GM12878 (cell line): Measurements from ENCODE around the gene CTNNA2. TPM values are rescaled to one million over a fixed set of nuclear protein-coding genes. Genes with fewer than 3 reads are reported as not detected.

Source experiments
- ATAC-seq: fragments of 200-7000 bp; cut with Tn5 transposase; 3 replicates; pipeline ENCODE4 v1.9.1; 2020; ENCODE audit warnings: mild to moderate bottlenecking, moderate library complexity
- BruUV-seq: library from RNA; stranded (reverse); fragments of 400-500 nt; replicated peaks from 2 replicates; lab custom pipeline; 2021; lab: Mats Ljungman, UMichigan
- CTCF ChIA-PET: fragments of 300-600 bp; sonication (Branson Sonifier 250); formaldehyde crosslinking; extraction: SDS; loops from one replicate; lab custom pipeline; 2021; ENCODE audit warnings: inconsistent platforms; lab: Yijun Ruan, JAX
- POLR2A ChIA-PET: fragments of 350-600 bp; formaldehyde crosslinking; extraction: SDS; loops from one replicate; lab custom pipeline; 2021; ENCODE audit warnings: inconsistent platforms; lab: Charles Lee
- RAD21 ChIA-PET: fragments of 300-600 bp; sonication (Branson Sonifier 250); formaldehyde crosslinking; loops from one replicate; lab custom pipeline; 2023; ENCODE audit warnings: antibody characterized with exemption; ENCODE audit not compliant: unreplicated experiment; lab: Charles Lee
- SMC1A ChIA-PET: fragments of 300-600 bp; sonication (Branson Sonifier 250); formaldehyde crosslinking; loops from one replicate; lab custom pipeline; 2023; ENCODE audit not compliant: unreplicated experiment, uncharacterized antibody; lab: Charles Lee
- DNase-seq: peaks from one replicate; pipeline ENCODE4 v3.0.0-alpha.2; 2011; ENCODE audit warnings: low read depth, low spot score
- FAIRE-seq: peaks from 3 replicates; lab custom pipeline; 2011; peaks lifted over from hg19 to GRCh38; lab: Jason Lieb, UNC
- H2AFZ ChIP-seq: 2 replicates; pipeline ENCODE4 v1.6.0; 2011; ENCODE audit warnings: low read depth, low read length, control low read depth; ENCODE audit not compliant: control insufficient read depth
- H3K27ac ChIP-seq: 2 replicates; pipeline ENCODE4 v1.5.1; 2011; ENCODE audit warnings: control low read depth; ENCODE audit not compliant: control insufficient read depth, insufficient read depth
- H3K27me3 ChIP-seq, 2 experiments: replicated peaks in 1 of 2; 2 replicates each; pipeline versions ENCODE4 v1.6.0 to v1.6.1; 2011; ENCODE audit warnings: low read length in 1 of 2; ENCODE audit not compliant: control insufficient read depth in 2 of 2, insufficient read depth in 2 of 2
- H3K36me3 ChIP-seq, 2 experiments: 2 replicates each; pipeline ENCODE4 v1.5.1; 2011; ENCODE audit warnings: low read length in 1 of 2; ENCODE audit not compliant: control insufficient read depth in 2 of 2, insufficient read depth in 2 of 2
- H3K4me1 ChIP-seq: 2 replicates; pipeline ENCODE4 v1.6.1; 2011; ENCODE audit warnings: mild to moderate bottlenecking, low read length, moderate library complexity, mixed read lengths; ENCODE audit not compliant: control insufficient read depth, insufficient read depth
- H3K4me2 ChIP-seq: 2 replicates; pipeline ENCODE4 v1.6.0; 2011; ENCODE audit warnings: control low read depth; ENCODE audit not compliant: control insufficient read depth, insufficient read depth
- H3K4me3 ChIP-seq: fragments of 200-600 bp; sonication (generic); 2 replicates; pipeline ENCODE4 v1.5.1; 2016
- H3K79me2 ChIP-seq: 2 replicates; pipeline ENCODE4 v1.6.0; 2011; ENCODE audit warnings: low read length; ENCODE audit not compliant: control insufficient read depth, insufficient read depth
- H3K9ac ChIP-seq: 2 replicates; pipeline ENCODE4 v1.8.0; 2011; ENCODE audit warnings: low read length, control low read depth, mixed read lengths; ENCODE audit not compliant: control insufficient read depth, insufficient read depth
- H3K9me3 ChIP-seq: replicated peaks from 3 replicates; pipeline ENCODE4 v1.5.1; 2011; ENCODE audit warnings: mild to moderate bottlenecking, low read length; ENCODE audit not compliant: control insufficient read depth, insufficient read depth
- H4K20me1 ChIP-seq: 2 replicates; pipeline ENCODE4 v1.6.0; 2011; ENCODE audit not compliant: control insufficient read depth, insufficient read depth
- CHD4 ChIP-seq: fragments of 200-600 bp; sonication (generic); IDR thresholded peaks from 2 replicates; pipeline ENCODE4 v1.6.1; 2016; ENCODE audit warnings: mild to moderate bottlenecking
- DPF2 ChIP-seq: fragments of 450-650 bp; IDR thresholded peaks from 2 replicates; pipeline ENCODE4 v1.6.1; 2017; ENCODE audit warnings: mild to moderate bottlenecking
- E4F1 ChIP-seq: fragments of 450-650 bp; IDR thresholded peaks from 2 replicates; pipeline ENCODE4 v1.6.1; 2018; ENCODE audit warnings: borderline replicate concordance, mild to moderate bottlenecking; ENCODE audit not compliant: partially characterized antibody
- JUND ChIP-seq: IDR thresholded peaks from 2 replicates; pipeline ENCODE4 v1.6.1; 2012; ENCODE audit warnings: low read depth, mild to moderate bottlenecking, low read length, improper control_type of control experiment, moderate library complexity
- NKRF ChIP-seq: fragments of 450-650 bp; conservative IDR thresholded peaks from 2 replicates; pipeline ENCODE4 v1.6.1; 2017; ENCODE audit warnings: mild to moderate bottlenecking, moderate library complexity
- POLR2AphosphoS2 ChIP-seq: IDR thresholded peaks from 2 replicates; pipeline ENCODE4 v1.6.1; 2011; ENCODE audit warnings: low read depth, mild to moderate bottlenecking, low read length, improper control_type of control experiment, moderate library complexity
- POU2F2 ChIP-seq: IDR thresholded peaks from 3 replicates; pipeline ENCODE4 v1.6.1; 2011; ENCODE audit warnings: low read depth, mild to moderate bottlenecking, low read length, borderline replicate concordance
- RUNX3 ChIP-seq: IDR thresholded peaks from 2 replicates; pipeline ENCODE4 v1.6.1; 2012; ENCODE audit warnings: low read length, inconsistent platforms
- SP1 ChIP-seq: IDR thresholded peaks from one replicate; pipeline ENCODE4 v1.6.1; 2011; ENCODE audit warnings: low read depth, low read length
- TBL1XR1 ChIP-seq: IDR thresholded peaks from 2 replicates; pipeline ENCODE4 v1.6.1; 2012; ENCODE audit warnings: low read depth, low read length, improper control_type of control experiment
- ZNF384 ChIP-seq: IDR thresholded peaks from 2 replicates; pipeline ENCODE4 v1.6.1; 2012; ENCODE audit warnings: low read depth, mild to moderate bottlenecking, low read length, improper control_type of control experiment, borderline replicate concordance
- WGBS: methylation state at CpG from one replicate; pipeline ENCODE4 v1.1.6; 2016; ENCODE audit warnings: low lambda C conversion rate; ENCODE audit not compliant: insufficient replicate concordance, insufficient coverage; ENCODE audit errors: missing lambda C conversion rate; 5-methylcytosine and 5-hydroxymethylcytosine counted together
- in situ Hi-C: fragments of 300-500 bp; cut with MboI; formaldehyde crosslinking; loops from 9 replicates; pipeline ENCODE4 v1.14.3; 2018; ENCODE audit warnings: mixed read lengths
- intact Hi-C: fragments of 100-400 bp; cut with micrococcal nuclease; formaldehyde crosslinking; loops from one replicate; pipeline ENCODE4 v1.14.2; 2022; ENCODE audit not compliant: unreplicated experiment
- polyA plus RNA-seq, 11 experiments: library from polyadenylated mRNA; depleted of rRNA in 4 of 11; unstranded in 6 of 11; stranded (reverse) in 5 of 11; fragments of >200 nt; fragmentation: Nextera tagmentation in 4 of 11; fragmentation: Illumina TruSeq in 1 of 11; extraction: Ambion mirVana in 4 of 11; extraction: Trizol in 1 of 11; gene quantifications; 1 replicate in 1 of 11; 2 replicates in 10 of 11; pipeline versions ENCODE4 v1.2.1 to v1.2.3, GENCODE V29; 2011 to 2016; ENCODE audit warnings: inconsistent platforms in 2 of 11, missing spikeins in 2 of 11, low read depth in 1 of 11
- total RNA-seq, 4 experiments: library from RNA; depleted of rRNA in 3 of 4; stranded (reverse); fragments of >200 nt in 3 of 4; fragmentation: Illumina TruSeq in 1 of 4; extraction: Trizol in 1 of 4; gene quantifications; 2 replicates each; pipeline versions ENCODE4 v1.2.1 to v1.2.3, GENCODE V29; 2013 to 2021

CTNNA2 gene
- total and polyA plus RNA-seq, 10 of the 15 experiments (the other 5 are each of a cell fraction or from before 2014, with no cell fraction given) = 2.4 to 36.2 (median 6.6) TPM

DNA sequence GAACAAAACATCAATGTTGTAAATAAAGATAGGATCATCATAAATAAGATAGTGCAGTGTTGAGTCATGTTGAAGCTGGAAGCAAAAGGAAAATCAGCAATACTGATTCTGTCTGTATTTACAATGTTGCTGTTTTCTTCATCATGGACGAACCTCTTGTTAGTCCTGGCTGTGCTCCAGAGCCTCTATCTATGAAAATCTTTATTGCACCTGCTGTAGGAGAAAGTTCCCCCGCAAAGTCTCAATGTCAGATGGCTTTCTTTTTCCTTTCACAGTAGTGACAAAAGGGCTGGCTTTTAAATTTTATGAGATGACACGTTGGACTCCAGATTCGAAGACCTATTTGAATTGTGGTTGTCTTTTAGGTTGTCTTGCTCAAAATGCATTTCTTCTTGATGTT, 890.2 kb downstream of the CTNNA2 start:
- CTCF ChIA-PET = no interaction called here

More for the DNA sequence above, 890.2 kb downstream of the CTNNA2 start:
- H3K9me3 ChIP-seq = no peaks in the 10 kb centered on the region
- no peaks in the 10 kb centered on the region for H4K20me1 ChIP-seq
- POLR2A ChIA-PET = no interaction called here
- 31% methylated on average over 4 of the region's 4 CpGs for WGBS
- no peak overlapping the region for H3K27ac ChIP-seq
- no peak overlapping the region for H3K4me3 ChIP-seq
- no peaks in the 10 kb centered on the region for H3K27me3 ChIP-seq
- SMC1A ChIA-PET = no interaction called here
- RAD21 ChIA-PET = no interaction called here
- H3K4me2 ChIP-seq = no peak overlapping the region
- H3K9ac ChIP-seq = no peak overlapping the region
- in situ Hi-C loops (no loop called here), intact Hi-C loops (no loop called here)
- DNase-seq (no peak), FAIRE-seq (no peak), ATAC-seq (no peak)
- no peaks in the 10 kb centered on the region for H3K79me2 ChIP-seq
- no peak for TF ChIP-seq ZNF384
- no peak for TF ChIP-seq E4F1
- no peak for TF ChIP-seq JUND
- TF ChIP-seq NKRF = no peak
- TF ChIP-seq POU2F2 = no peak
- no peak for TF ChIP-seq DPF2
- TF ChIP-seq SP1 = no peak
- TF ChIP-seq TBL1XR1 = no peak
- TF ChIP-seq RUNX3 = no peak
- no peak for TF ChIP-seq CHD4
- no peak for TF ChIP-seq POLR2AphosphoS2
- H3K4me1 ChIP-seq = no peaks in the 10 kb centered on the region
- no TSS peak for BruUV-seq
- H2AFZ ChIP-seq = no peak overlapping the region
- no peaks in the 10 kb centered on the region for H3K36me3 ChIP-seq
